Erythroblast (primary cell): ENCODE results near the gene XAF1.

ENCODE experiments used
- GATA1 ChIP-seq: IDR thresholded peaks from 2 replicates; pipeline ENCODE4 v1.6.1; 2011; ENCODE audit warnings: low read depth, mild to moderate bottlenecking, control low read depth, low read length, moderate library complexity
- POLR2A ChIP-seq: IDR thresholded peaks from 2 replicates; pipeline ENCODE4 v1.6.1; 2011; ENCODE audit warnings: mild to moderate bottlenecking, low read length

DNA sequence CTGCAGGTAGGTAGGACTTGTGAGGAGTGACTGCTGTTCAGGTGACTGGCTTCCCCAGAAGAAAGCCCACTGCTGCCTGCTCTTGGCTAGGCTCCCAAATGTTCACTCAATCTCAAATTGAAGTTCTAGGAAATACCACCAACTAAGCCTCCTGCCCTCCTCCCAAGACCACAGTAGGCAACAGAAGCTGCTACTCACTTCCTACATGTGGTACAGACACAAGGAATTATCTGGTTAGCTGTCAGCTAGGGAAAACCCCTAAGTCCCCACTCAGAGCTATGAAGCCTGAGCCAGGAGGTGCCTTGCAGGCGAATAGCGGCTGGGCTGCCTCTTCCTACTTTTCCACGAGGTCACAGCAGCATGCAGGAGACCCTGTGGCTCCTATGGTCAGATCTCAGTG, 25.0 kb downstream of the XAF1 start:
- TF ChIP-seq POLR2A (no peak), GATA1 (no peak)
